Measurements from ENCODE around the gene ANOS1.
"Not testable (repeated sequence)": the region's sequence is repeated elsewhere in the genome, so short reads cannot be mapped to it uniquely, and the experiment has no call there.

Gene ANOS1

DNA sequence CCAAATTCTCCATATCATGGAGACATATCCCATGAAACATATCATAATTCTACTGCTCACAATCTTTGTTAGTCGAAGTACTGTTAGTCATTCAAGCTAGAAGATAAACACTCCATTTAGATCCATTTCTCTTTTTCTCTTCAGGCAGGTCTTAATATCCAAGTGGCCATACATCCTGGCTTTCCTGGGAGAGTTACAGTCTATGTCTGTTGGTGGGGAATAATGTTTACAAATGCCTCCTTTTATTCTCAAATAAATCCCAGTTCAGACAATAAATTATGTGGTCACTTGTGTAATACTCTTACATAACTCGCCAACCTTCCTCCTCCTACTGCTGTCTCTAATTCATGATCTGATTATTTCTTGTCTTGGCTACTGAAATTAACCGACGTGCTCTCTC lies 185.2 kb downstream of the ANOS1 start:
- no peak overlapping the region for H3K4me3 ChIP-seq (replicated peaks; ENCODE audit: low read depth, low read length)
- DNase-seq (ENCODE audit: low read depth): no peak
- TF ChIP-seq, protein P1, sequence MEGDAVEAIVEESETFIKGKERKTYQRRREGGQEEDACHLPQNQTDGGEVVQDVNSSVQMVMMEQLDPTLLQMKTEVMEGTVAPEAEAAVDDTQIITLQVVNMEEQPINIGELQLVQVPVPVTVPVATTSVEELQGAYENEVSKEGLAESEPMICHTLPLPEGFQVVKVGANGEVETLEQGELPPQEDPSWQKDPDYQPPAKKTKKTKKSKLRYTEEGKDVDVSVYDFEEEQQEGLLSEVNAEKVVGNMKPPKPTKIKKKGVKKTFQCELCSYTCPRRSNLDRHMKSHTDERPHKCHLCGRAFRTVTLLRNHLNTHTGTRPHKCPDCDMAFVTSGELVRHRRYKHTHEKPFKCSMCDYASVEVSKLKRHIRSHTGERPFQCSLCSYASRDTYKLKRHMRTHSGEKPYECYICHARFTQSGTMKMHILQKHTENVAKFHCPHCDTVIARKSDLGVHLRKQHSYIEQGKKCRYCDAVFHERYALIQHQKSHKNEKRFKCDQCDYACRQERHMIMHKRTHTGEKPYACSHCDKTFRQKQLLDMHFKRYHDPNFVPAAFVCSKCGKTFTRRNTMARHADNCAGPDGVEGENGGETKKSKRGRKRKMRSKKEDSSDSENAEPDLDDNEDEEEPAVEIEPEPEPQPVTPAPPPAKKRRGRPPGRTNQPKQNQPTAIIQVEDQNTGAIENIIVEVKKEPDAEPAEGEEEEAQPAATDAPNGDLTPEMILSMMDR (IDR thresholded peaks at IDR 0.05; ENCODE audit: low read length, missing control alignments): no peak

DNA sequence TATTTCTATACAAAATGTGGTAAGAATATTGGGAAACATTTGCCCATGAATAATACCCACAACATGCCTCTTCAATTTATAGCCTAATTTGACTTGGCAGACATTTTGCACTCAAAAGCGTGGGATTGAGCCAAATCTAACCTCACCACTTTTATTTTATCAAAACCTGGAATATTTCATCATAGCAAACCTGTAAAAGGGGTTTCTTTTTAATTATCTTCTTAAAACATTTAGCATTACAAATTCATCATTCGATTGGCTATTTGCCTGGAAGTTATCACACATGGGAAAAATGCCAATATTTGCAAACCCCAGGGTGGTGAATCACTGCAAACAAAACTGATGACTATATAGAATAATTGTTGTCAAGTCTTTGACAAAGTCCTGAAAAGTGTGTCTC lies 211.1 kb downstream of the ANOS1 start:
- no peak overlapping the region for H3K4me3 ChIP-seq (replicated peaks; ENCODE audit: low read depth, low read length)
- TF ChIP-seq, protein P1 (IDR thresholded peaks at IDR 0.05; ENCODE audit: low read length, missing control alignments): no peak
- DNase-seq (ENCODE audit: low read depth): no peak

DNA sequence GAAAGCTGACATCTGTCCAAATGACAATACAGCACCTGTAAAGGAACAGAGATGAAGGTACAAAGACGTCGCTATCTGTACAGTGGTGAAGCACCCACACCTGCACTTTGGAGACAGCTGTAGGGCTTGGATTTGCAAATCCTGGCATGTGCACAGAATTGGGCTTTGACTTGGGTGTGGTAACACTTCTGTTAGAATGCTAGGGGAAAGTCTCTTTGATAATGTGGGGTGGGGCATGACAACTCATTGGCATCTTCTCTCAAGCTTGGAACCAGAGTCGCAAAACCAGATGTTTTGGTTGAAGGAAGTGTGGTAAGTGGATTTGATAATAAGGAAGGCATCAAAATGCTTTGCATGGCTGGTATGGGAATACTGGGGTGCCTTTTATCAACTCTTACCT lies 211.8 kb downstream of the ANOS1 start:
- H3K4me3 ChIP-seq (replicated peaks; ENCODE audit: low read depth, low read length): no peak overlapping the region
- no peak for DNase-seq (ENCODE audit: low read depth)
- TF ChIP-seq, protein P1 (IDR thresholded peaks at IDR 0.05; ENCODE audit: low read length, missing control alignments): no peak

DNA sequence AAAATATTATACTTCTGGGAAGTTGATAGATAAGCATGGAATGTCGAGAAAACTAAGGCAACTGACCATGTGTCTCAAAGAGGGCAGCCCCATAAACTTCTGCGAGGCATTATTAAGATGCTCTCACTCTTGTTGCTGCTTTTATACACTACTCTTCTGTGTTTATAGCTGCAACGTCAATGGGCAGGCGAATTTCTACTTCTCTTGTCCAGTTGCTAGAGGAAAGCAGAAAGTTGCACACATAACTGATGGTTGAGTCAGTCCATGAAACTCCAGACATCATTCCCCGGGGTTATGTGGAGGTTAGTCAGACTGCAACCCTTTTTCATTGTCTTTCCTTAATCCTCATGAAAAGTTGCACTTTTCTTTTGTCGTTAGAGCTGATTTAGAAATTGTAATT lies 227.5 kb downstream of the ANOS1 start:
- peak; percentile 77 for DNase-seq (ENCODE audit: low read depth)
- TF ChIP-seq, protein P1 (IDR thresholded peaks at IDR 0.05; ENCODE audit: low read length, missing control alignments): no peak
- H3K4me3 ChIP-seq (replicated peaks; ENCODE audit: low read depth, low read length): no peak overlapping the region

DNA sequence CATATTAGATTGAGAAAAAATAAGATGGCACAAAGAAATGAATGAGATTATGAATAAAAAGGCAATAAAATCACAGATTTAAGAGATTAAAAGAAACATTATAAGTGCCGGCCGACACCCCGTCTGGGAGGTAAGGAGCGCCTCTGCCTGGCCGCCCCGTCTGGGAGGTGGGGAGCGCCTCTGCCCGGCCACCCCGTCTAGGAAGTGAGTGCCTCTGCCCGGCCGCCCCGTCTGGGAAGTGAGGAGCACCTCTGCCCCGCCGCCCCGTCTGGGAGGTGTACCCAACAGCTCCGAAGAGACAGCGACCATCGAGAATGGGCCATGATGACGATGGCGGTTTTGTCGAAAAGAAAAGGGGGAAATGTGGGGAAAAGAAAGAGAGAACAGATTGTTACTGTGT lies 229.8 kb downstream of the ANOS1 start:
- not testable (repeated sequence) for H3K4me3 ChIP-seq (replicated peaks; ENCODE audit: low read depth, low read length); DNase-seq (ENCODE audit: low read depth)

DNA sequence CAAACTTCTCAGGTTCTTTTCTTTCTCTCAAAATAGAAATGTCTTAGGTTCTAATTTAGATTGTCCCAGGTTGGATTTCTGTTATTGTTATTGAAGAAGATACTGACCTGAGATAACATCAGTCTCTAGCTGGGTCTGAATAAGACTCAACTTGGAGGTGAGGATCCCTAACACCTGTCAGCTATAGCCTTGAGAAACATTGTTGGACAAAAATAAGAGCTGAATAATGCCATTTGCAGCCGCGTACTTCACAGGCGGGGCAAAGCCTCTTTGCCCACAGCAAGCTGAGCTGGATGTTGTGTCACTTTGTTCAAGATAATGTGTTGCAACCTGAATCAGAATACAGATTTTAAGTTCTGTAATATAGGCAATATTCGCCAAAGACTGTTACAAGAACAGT lies 231.7 kb downstream of the ANOS1 start:
- no peak overlapping the region for H3K4me3 ChIP-seq (replicated peaks; ENCODE audit: low read depth, low read length)
- TF ChIP-seq, protein P1 (IDR thresholded peaks at IDR 0.05; ENCODE audit: low read length, missing control alignments): no peak

DNA sequence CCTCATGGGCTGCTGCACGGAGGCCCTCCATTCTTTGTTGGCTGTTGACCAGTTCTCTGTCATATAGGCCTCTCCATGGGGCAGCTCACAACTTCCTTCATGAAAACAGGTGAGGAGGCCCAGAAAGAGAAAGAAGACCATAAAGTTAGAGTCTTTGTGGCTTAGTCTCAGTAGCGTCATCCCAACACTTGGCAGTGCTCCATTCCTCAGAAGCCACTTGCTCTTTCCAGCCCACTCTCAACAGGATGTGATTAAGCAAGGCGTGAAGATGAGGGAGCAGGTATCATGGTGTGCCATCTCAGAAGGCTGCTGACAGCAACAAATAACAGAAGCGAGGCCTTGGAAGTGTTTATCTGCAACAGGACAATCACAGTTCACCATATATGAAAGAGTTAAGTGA lies 236.9 kb downstream of the ANOS1 start:
- DNase-seq (ENCODE audit: low read depth); H3K4me3 ChIP-seq (replicated peaks; ENCODE audit: low read depth, low read length): not testable (repeated sequence)

More for the DNA sequence above, 231.7 kb downstream of the ANOS1 start:
- DNase-seq (ENCODE audit: low read depth): no peak

DNA sequence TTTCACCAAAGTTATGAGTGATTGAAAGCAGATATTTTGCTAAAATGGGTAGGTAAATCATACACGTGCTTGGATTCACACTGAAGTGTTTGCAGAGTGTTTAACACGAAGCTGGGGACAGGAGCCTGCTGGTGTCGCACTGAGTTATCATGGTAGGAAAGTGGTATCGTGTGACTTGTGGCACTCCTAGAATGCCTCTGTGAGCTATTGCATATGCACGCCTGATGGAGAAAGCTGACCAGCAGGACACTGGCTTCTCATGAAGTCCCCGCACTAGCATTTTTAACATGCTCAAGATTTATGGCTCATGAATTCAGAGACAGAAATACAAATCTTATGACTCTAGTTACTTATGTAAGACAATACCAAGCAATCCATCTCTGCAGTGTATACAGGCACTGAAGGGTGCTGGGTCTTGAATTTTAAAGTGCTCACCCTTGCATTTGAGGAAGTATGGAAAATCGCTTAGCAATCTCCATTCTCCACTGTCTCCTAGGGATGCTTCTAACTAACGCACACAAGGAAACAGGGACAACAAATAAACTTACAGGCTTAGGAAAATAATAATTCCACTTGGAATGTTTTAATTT lies 247.5 kb downstream of the ANOS1 start:
- no peak for DNase-seq (ENCODE audit: low read depth)
- no peak overlapping the region for H3K4me3 ChIP-seq (replicated peaks; ENCODE audit: low read depth, low read length)
- TF ChIP-seq, protein P1 (IDR thresholded peaks at IDR 0.05; ENCODE audit: low read length, missing control alignments): no peak

Measured in fibroblast of pulmonary artery (primary cell).